ENCODE measurements around the gene RPS6KA4.

The RPS6KA4 gene

DNA sequence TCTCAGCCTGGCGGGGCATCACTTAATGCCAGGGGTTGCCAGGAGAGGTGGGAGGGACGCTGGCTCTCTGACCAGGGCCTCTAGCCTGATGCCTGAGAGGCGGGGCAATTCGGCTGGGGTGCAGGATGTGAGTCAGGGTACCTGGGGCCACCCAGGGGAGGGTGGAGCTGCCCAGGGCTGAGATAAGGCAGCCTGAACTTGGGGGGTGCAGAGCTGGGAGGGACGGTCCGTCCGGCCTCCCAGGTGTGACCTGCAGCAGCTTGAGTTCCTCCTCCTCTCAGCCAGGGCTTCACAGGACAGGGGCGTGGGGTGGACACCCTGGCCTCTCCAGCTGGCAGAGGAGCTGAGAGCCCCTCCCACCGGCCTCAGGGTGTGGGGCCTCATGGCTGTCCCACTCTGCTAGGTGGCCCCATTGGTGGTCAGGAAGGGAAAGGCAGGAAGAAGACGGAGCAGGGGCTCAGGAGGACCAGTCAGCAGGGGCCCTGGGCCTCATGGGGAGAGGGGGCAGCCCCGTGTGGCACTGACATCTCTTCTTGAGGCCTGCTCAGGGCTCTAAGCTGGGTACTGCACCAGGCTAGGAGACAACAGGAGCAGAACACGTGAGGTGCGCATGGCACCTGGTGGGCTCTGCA, 942 bp upstream of the RPS6KA4 start:
- Histone ChIP-seq H3K27ac (ENCODE audit: low read length) (no peak overlapping the region), H3K4me3 (ENCODE audit: low read length) (no peak overlapping the region), H3K4me1 (ENCODE audit: control insufficient read depth, insufficient read depth, low read length) (peaks cover 13% of the 10 kb centered on the region), H3K27me3 (ENCODE audit: control insufficient read depth, insufficient read depth, low read length) (no peaks in the 10 kb centered on the region), H3K9me3 (ENCODE audit: control insufficient read depth, insufficient read depth, low read length) (no peaks in the 10 kb centered on the region), H3K36me3 (ENCODE audit: control insufficient read depth, insufficient read depth, low read length) (peaks cover 3% of the 10 kb centered on the region)
- no CpG with 5 or more reads among the region's 13 CpGs for whole genome bisulfite sequencing (ENCODE audit: insufficient coverage, insufficient read length)
- DNase-seq (ENCODE audit: low read depth, low spot score), result no peak

DNA sequence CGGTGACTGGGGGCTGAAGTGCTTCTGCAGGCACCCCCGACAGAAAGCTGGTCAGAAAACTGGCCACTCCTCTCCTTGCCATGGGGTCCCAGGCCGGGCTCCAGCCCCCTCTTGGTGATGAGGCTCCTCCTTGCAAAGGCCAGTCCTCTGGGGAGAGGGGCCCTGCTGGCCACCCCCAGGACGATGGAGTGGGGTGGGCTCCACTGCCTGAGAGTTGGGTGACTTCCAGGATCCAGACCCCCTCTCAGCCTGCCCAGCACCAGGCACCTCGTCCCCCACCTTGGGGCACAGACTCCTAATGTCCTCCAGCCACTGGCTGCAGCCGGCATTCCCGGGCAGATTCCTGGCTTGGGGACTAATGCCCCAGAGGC, 441 bp upstream of the RPS6KA4 start:
- no peak for DNase-seq (ENCODE audit: low read depth, low spot score)
- H3K27me3 ChIP-seq (ENCODE audit: control insufficient read depth, insufficient read depth, low read length), result no peaks in the 10 kb centered on the region
- H3K27ac ChIP-seq (ENCODE audit: low read length), result no peak overlapping the region
- H3K4me3 ChIP-seq (ENCODE audit: low read length), result no peak overlapping the region; the same call in 1 of the 2 replicates
- no peaks in the 10 kb centered on the region for H3K9me3 ChIP-seq (ENCODE audit: control insufficient read depth, insufficient read depth, low read length)
- no CpG with 5 or more reads among the region's 7 CpGs for WGBS (ENCODE audit: insufficient coverage, insufficient read length)
- H3K4me1 ChIP-seq (ENCODE audit: control insufficient read depth, insufficient read depth, low read length), result peaks cover 13% of the 10 kb centered on the region
- H3K36me3 ChIP-seq (ENCODE audit: control insufficient read depth, insufficient read depth, low read length), result peaks cover 3% of the 10 kb centered on the region

DNA sequence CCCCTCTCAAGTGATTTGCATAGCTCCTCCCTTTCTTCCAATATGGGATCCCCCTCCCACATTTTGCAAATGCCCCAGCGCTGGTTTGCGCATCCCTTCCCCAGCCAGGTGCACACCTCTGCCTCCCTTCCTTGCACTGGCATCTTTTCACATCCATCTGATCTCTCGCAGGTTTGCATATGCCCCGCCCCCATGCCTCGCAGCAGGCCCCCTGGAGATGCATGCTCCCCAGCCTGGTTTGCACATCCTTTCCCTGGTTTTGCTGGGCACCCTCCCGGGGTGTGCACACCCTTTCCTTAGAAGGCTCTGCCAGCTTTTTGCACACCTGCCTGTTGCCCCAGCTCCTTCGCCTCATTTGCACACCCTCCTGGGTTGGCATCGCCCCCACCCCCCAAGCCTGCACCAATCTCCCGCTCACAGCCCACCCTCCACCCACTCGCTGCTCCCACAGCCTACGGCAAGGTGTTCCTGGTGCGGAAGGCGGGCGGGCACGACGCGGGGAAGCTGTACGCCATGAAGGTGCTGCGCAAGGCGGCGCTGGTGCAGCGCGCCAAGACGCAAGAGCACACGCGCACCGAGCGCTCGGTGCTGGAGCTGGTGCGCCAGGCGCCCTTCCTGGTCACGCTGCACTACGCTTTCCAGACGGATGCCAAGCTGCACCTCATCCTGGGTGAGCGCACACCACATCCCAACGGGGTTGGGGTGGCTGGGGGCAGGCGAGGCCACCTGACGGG, 917 bp downstream of the RPS6KA4 start:
- Histone ChIP-seq H3K27me3 (ENCODE audit: control insufficient read depth, insufficient read depth, low read length) (no peaks in the 10 kb centered on the region), H3K4me1 (ENCODE audit: control insufficient read depth, insufficient read depth, low read length) (peaks cover 10% of the 10 kb centered on the region), H3K4me3 (ENCODE audit: low read length) (peak overlapping the region; percentile 81; the same call in 1 of the 2 replicates), H3K9me3 (ENCODE audit: control insufficient read depth, insufficient read depth, low read length) (no peaks in the 10 kb centered on the region), H3K36me3 (ENCODE audit: control insufficient read depth, insufficient read depth, low read length) (peaks cover 3% of the 10 kb centered on the region), H3K27ac (ENCODE audit: low read length) (no peak overlapping the region)
- no peak for DNase-seq (ENCODE audit: low read depth, low spot score)
- no CpG with 5 or more reads among the region's 38 CpGs for WGBS (ENCODE audit: insufficient coverage, insufficient read length)

DNA sequence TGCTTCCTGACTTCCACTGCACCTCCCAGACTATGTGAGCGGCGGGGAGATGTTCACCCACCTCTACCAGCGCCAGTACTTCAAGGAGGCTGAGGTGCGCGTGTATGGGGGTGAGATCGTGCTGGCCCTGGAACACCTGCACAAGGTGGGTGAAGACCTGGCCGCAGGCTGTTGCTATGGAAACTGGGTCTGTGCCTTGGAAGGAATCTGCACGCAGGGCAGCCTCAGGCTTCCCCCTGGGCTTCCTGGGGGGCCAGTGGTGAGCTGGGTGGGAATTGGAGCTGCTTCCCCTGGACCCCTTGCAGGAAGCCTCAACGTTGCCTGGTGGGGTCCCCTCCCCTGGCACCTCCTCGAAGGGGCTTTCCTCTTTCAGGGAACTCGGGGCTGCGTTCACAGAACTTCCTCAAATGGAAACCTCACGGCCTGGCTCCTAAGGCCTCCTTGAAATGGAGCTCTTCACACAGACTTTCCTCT, 1.5 kb downstream of the RPS6KA4 start:
- WGBS (ENCODE audit: insufficient coverage, insufficient read length), result no CpG with 5 or more reads among the region's 13 CpGs
- Histone ChIP-seq H3K4me3 (ENCODE audit: low read length) (no peak overlapping the region), H3K4me1 (ENCODE audit: control insufficient read depth, insufficient read depth, low read length) (peaks cover 8% of the 10 kb centered on the region), H3K27me3 (ENCODE audit: control insufficient read depth, insufficient read depth, low read length) (no peaks in the 10 kb centered on the region), H3K36me3 (ENCODE audit: control insufficient read depth, insufficient read depth, low read length) (peaks cover 7% of the 10 kb centered on the region), H3K27ac (ENCODE audit: low read length) (no peak overlapping the region), H3K9me3 (ENCODE audit: control insufficient read depth, insufficient read depth, low read length) (no peaks in the 10 kb centered on the region)
- DNase-seq (ENCODE audit: low read depth, low spot score), result no peak

DNA sequence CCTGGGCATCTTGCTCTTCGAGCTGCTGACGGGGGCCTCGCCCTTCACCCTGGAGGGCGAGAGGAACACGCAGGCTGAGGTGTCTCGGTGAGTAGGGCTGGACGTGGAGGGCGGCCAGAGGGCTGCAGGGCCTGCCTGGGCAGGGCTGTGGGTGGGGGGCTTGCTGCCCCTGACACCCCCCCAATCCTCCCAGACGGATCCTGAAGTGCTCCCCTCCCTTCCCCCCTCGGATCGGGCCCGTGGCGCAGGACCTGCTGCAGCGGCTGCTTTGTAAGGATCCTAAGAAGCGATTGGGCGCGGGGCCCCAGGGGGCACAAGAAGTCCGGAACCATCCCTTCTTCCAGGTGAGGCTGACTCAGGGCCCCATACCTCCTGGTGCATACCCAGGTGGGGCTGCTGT, 2.7 kb downstream of the RPS6KA4 start:
- no peak for DNase-seq (ENCODE audit: low read depth, low spot score)
- no CpG with 5 or more reads among the region's 18 CpGs for WGBS (ENCODE audit: insufficient coverage, insufficient read length)
- no peak overlapping the region for H3K4me3 ChIP-seq (ENCODE audit: low read length)
- peaks cover 8% of the 10 kb centered on the region for H3K4me1 ChIP-seq (ENCODE audit: control insufficient read depth, insufficient read depth, low read length)
- no peak overlapping the region for H3K27ac ChIP-seq (ENCODE audit: low read length)
- H3K36me3 ChIP-seq (ENCODE audit: control insufficient read depth, insufficient read depth, low read length), result peaks cover 7% of the 10 kb centered on the region
- H3K27me3 ChIP-seq (ENCODE audit: control insufficient read depth, insufficient read depth, low read length), result no peaks in the 10 kb centered on the region
- H3K9me3 ChIP-seq (ENCODE audit: control insufficient read depth, insufficient read depth, low read length), result no peaks in the 10 kb centered on the region

DNA sequence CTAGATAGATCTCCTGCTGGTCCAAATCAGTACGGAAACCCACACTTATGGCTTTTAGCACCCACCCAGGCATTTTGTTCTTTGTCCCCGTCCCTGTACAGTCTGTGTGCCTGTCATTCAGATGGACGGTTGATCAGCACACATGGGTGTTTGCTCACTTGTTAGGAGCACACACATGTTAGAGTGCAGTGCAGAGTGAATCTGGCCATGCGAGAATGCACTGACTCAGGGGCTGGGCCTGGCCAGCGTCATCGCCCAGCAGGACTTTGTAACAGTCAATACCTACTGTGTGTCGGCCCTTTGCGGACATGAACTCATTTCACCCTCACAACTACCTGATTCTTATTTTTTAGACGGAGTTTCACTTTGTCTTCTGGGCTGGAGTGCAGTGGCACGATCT, 3.4 kb downstream of the RPS6KA4 start:
- no peaks in the 10 kb centered on the region for H3K27me3 ChIP-seq (ENCODE audit: control insufficient read depth, insufficient read depth, low read length)
- no peak overlapping the region for H3K4me3 ChIP-seq (ENCODE audit: low read length)
- no CpG with 5 or more reads among the region's 10 CpGs for whole genome bisulfite sequencing (ENCODE audit: insufficient coverage, insufficient read length)
- H3K4me1 ChIP-seq (ENCODE audit: control insufficient read depth, insufficient read depth, low read length), result peaks cover 8% of the 10 kb centered on the region
- H3K9me3 ChIP-seq (ENCODE audit: control insufficient read depth, insufficient read depth, low read length), result no peaks in the 10 kb centered on the region
- H3K36me3 ChIP-seq (ENCODE audit: control insufficient read depth, insufficient read depth, low read length), result peaks cover 7% of the 10 kb centered on the region
- no peak for DNase-seq (ENCODE audit: low read depth, low spot score)
- H3K27ac ChIP-seq (ENCODE audit: low read length), result no peak overlapping the region

DNA sequence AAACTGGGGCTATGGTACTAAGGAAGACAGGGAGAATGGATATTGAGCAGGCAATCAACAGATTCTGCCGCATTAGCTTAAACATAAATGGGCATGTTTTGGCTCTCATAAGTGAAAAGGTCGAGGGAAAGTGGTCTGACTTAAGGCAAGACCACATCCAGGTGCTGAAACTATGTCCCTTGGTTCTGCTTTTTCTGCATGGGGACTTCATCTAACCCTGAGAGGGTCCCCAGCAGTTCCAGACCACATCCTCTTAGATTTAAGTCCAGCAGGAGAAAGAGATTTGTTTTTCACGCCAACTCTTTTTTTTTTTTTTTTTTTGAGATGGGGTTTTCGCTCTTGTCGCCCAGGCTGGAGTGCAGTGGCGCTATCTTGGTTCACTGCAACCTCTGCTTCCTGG, 5.5 kb downstream of the RPS6KA4 start:
- Histone ChIP-seq H3K27me3 (ENCODE audit: control insufficient read depth, insufficient read depth, low read length) (no peaks in the 10 kb centered on the region), H3K27ac (ENCODE audit: low read length) (no peak overlapping the region), H3K4me3 (ENCODE audit: low read length) (no peak overlapping the region), H3K9me3 (ENCODE audit: control insufficient read depth, insufficient read depth, low read length) (no peaks in the 10 kb centered on the region), H3K36me3 (ENCODE audit: control insufficient read depth, insufficient read depth, low read length) (peaks cover 7% of the 10 kb centered on the region), H3K4me1 (ENCODE audit: control insufficient read depth, insufficient read depth, low read length) (peaks cover 7% of the 10 kb centered on the region)
- no CpG with 5 or more reads among the region's 6 CpGs for WGBS (ENCODE audit: insufficient coverage, insufficient read length)
- DNase-seq (ENCODE audit: low read depth, low spot score), result no peak

DNA sequence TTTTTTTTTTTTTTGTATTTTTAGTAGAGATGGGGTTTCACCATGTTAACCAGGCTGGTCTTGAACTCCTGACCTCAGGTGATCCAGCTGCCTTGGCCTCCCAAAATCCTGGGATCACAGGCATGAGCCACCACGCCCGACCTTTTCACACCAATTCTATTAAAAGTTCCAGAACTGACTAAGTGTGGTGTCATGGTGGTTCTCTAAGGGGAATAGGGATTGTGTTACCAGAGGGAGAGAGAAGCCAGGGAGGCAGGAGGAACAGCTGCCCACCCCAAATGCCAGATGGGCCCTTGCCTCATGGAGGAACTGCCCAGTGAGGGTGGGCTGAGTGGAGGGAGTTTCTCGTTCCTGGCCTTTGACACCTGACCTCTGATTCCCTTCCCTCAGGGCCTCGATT, 5.9 kb downstream of the RPS6KA4 start:
- Histone ChIP-seq H3K27ac (ENCODE audit: low read length) (no peak overlapping the region), H3K27me3 (ENCODE audit: control insufficient read depth, insufficient read depth, low read length) (no peaks in the 10 kb centered on the region)

DNA sequence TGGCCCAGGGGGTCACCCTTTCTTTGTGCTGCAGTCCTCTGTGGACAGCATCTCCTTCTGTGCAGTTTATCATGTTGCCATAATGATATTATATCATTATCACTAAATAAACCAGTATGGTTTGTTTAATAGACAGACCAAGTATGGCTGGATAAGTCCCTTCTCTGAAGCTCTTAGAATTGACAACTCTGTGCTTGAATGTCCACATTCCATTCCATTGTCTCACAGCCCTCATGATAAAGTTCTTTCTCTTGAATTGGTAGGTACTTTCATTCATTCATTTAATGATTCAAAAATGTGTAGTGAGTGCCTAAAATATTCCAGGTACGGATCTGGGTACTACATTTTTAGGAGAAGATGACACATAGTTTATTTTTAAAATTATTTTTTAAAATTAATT, 7.8 kb downstream of the RPS6KA4 start:
- Histone ChIP-seq H3K4me3 (ENCODE audit: low read length) (no peak overlapping the region), H3K27ac (ENCODE audit: low read length) (no peak overlapping the region), H3K4me1 (ENCODE audit: control insufficient read depth, insufficient read depth, low read length) (no peaks in the 10 kb centered on the region), H3K36me3 (ENCODE audit: control insufficient read depth, insufficient read depth, low read length) (peaks cover 7% of the 10 kb centered on the region), H3K9me3 (ENCODE audit: control insufficient read depth, insufficient read depth, low read length) (no peaks in the 10 kb centered on the region), H3K27me3 (ENCODE audit: control insufficient read depth, insufficient read depth, low read length) (no peaks in the 10 kb centered on the region)
- DNase-seq (ENCODE audit: low read depth, low spot score), result no peak
- WGBS (ENCODE audit: insufficient coverage, insufficient read length), result no CpG with 5 or more reads among the region's 1 CpG

More for the DNA sequence above, 5.9 kb downstream of the RPS6KA4 start:
- WGBS (ENCODE audit: insufficient coverage, insufficient read length), result no CpG with 5 or more reads among the region's 4 CpGs
- H3K36me3 ChIP-seq (ENCODE audit: control insufficient read depth, insufficient read depth, low read length), result peaks cover 7% of the 10 kb centered on the region
- no peaks in the 10 kb centered on the region for H3K9me3 ChIP-seq (ENCODE audit: control insufficient read depth, insufficient read depth, low read length)
- peaks cover 4% of the 10 kb centered on the region for H3K4me1 ChIP-seq (ENCODE audit: control insufficient read depth, insufficient read depth, low read length)
- H3K4me3 ChIP-seq (ENCODE audit: low read length), result no peak overlapping the region
- DNase-seq (ENCODE audit: low read depth, low spot score), result no peak

DNA sequence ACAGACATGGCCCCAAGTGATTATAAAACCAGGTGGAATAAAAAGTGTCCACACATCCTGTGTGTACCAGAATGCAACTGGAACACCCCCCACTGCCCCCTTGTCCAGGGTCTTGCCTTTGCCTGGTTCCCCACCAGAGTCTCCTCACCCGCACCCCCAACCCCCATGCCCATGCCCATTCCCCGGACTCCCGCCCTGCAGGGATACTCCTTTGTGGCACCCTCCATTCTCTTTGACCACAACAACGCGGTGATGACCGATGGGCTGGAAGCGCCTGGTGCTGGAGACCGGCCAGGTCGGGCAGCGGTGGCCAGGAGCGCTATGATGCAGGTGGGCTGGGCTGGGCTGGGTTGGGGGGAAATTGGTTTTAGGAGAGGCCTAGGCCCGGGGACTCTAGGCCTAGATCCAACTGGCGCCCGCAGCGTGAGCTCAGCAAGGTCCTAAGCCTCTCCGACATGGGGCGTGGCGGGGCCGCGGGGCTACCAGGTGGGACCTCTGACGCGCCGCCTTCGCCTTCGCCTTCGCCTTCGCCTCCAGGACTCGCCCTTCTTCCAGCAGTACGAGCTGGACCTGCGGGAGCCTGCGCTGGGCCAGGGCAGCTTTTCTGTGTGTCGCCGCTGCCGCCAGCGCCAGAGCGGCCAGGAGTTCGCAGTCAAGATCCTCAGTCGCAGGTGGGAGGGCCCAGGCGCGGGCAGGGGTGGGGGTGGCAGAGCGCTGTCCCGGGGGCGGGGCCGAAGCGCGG, 9.1 kb downstream of the RPS6KA4 start:
- DNase-seq (ENCODE audit: low read depth, low spot score), result no peak
- no CpG with 5 or more reads among the region's 46 CpGs for WGBS (ENCODE audit: insufficient coverage, insufficient read length)
- Histone ChIP-seq H3K36me3 (ENCODE audit: control insufficient read depth, insufficient read depth, low read length) (peaks cover 4% of the 10 kb centered on the region), H3K27me3 (ENCODE audit: control insufficient read depth, insufficient read depth, low read length) (no peaks in the 10 kb centered on the region), H3K4me1 (ENCODE audit: control insufficient read depth, insufficient read depth, low read length) (no peaks in the 10 kb centered on the region), H3K27ac (ENCODE audit: low read length) (no peak overlapping the region), H3K9me3 (ENCODE audit: control insufficient read depth, insufficient read depth, low read length) (no peaks in the 10 kb centered on the region), H3K4me3 (ENCODE audit: low read length) (no peak overlapping the region)
